Type B pancreatic cell (in vitro differentiated cells): Measurements from ENCODE around the gene CYP1A2. TPM values are rescaled to one million over a fixed set of nuclear protein-coding genes. Genes with fewer than 3 reads are reported as not detected.

ENCODE experiments used
- DNase-seq: peaks from one replicate; pipeline ENCODE4 v3.0.0; 2021; ENCODE audit warnings: mixed read lengths; ENCODE audit not compliant: unreplicated experiment; ENCODE audit errors: extremely low spot score
- H3K27ac Mint-ChIP-seq: 2 replicates; pipeline ENCODE4 v1.8.0; 2021; ENCODE audit warnings: mild to moderate bottlenecking, mixed read lengths
- H3K27me3 Mint-ChIP-seq: 2 replicates; pipeline ENCODE4 v1.8.0; 2021; ENCODE audit warnings: mixed read lengths
- H3K36me3 Mint-ChIP-seq: 2 replicates; pipeline ENCODE4 v1.8.0; 2021; ENCODE audit warnings: mixed read lengths
- H3K4me1 Mint-ChIP-seq: one replicate; pipeline ENCODE4 v1.8.0; 2021; ENCODE audit warnings: mixed read lengths; ENCODE audit not compliant: unreplicated experiment
- H3K4me3 Mint-ChIP-seq: 2 replicates; pipeline ENCODE4 v1.8.0; 2021; ENCODE audit warnings: mild to moderate bottlenecking, mixed read lengths
- H3K9me3 Mint-ChIP-seq: 2 replicates; pipeline ENCODE4 v1.8.0; 2021; ENCODE audit warnings: mixed read lengths
- CTCF ChIP-seq: fragments of 200-600 bp; sonication (generic); conservative IDR thresholded peaks from 2 replicates; pipeline ENCODE4 v1.5.0; 2021; ENCODE audit warnings: antibody characterized with exemption, mild to moderate bottlenecking
- long read RNA-seq: library from polyadenylated mRNA; unstranded; transcript quantifications from one replicate; pipeline ENCODE4 v2.0.0, GENCODE V29; 2020
- total RNA-seq: library from RNA; stranded (reverse); gene quantifications from 2 replicates; pipeline ENCODE4 v1.2.1, GENCODE V29; 2021; ENCODE audit warnings: low replicate concordance

Gene CYP1A2
- total RNA-seq: 1.6 TPM in 1 of 2 replicates, not detected in the other
- long read RNA-seq, partial matches to known transcripts: 1 of 1 reads
- long read RNA-seq, other reads (novel, unspliced or antisense): 0 of 1 reads

DNA sequence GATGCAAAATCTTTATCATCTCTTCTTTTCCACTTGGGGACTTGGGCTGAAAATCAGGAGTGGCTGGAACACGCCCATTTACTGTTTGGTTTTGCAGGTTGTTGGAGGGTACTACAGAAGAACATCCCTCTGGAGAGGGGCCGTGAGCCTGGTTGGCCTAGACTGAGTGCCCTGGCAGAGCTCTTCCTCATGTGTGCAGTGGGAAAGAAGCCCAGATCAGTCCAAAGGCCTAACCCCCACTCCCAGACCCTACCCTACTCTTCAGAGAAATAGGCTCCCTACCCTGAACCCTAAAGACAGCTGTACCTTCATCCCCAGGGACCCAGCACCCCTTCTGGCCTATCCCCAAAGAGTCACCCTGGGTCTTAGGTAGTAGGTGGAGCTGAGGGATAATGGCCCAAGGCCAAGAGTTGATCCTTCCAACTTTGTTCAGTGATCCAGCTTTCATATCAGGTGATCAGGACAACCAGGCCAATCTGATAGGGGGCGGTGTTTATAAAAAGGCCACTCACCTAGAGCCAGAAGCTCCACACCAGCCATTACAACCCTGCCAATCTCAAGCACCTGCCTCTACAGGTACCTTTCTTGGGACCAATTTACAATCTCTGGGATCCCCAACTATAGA is at the start of gene CYP1A2:
Gene CYP1A2 (plus strand): TSS at position 524 of the 625 bp plus-strand sequence. CDS start 894 bp downstream, outside the sequence.
- Mint-ChIP-seq H3K4me3 (no peak within 1 kb of the TSS), H3K4me1 (peaks cover 11% of the 10 kb centered on the region), H3K27ac (no peak within 1 kb of the TSS), H3K9me3 (no peaks in the 10 kb centered on the region), H3K27me3 (no peaks in the 10 kb centered on the region), H3K36me3 (no peaks in the 10 kb centered on the region)
- no peak for TF ChIP-seq CTCF
- DNase-seq: no peak

DNA sequence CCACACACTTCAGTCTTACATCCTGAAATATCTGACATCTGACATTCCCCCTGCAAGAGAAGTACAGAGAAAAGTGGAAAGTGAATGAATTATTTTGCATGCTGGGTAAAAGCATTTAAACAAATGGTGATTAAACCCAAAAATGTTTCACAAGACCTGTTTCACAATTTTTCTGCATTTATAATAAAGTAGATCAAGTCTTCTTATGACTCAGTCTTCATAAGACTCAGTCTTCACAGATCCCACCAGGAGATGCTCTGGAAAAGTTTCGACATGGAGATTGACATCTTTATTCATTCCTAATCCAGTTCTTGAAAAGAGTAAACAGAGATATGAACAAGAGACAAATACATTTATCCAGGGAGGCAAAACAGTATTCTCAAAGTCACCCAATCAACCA is 39.6 kb upstream of the CYP1A2 start:
- no peak for TF ChIP-seq CTCF
- H3K9me3 Mint-ChIP-seq: no peaks in the 10 kb centered on the region
- no peak overlapping the region for H3K27ac Mint-ChIP-seq
- no peak for DNase-seq
- H3K4me3 Mint-ChIP-seq: no peak overlapping the region
- no peaks in the 10 kb centered on the region for H3K4me1 Mint-ChIP-seq
- H3K36me3 Mint-ChIP-seq: no peaks in the 10 kb centered on the region
- H3K27me3 Mint-ChIP-seq: peaks cover 29% of the 10 kb centered on the region

DNA sequence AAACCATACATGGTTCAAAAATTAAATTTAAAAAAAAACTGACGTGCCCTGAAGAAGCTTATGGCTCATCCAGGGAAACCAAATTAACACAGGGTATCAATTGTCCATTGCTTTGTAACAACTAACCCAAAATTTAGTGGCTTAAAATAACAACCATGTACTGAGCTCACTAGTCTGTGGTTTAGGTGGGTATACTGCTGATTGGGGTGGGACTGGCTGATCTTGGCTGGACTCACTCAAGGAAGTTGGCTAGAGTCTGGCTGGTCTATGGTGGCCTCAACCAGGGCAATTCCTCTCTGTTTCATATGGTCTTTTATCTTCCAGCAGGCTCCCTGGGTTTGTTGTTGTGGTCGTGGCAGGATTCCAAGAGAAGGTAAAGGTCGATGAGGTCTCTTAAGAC is 38.8 kb upstream of the CYP1A2 start:
- no peaks in the 10 kb centered on the region for H3K9me3 Mint-ChIP-seq
- no peak overlapping the region for H3K27ac Mint-ChIP-seq
- no peak for TF ChIP-seq CTCF
- no peaks in the 10 kb centered on the region for H3K4me1 Mint-ChIP-seq
- DNase-seq: no peak
- no peak overlapping the region for H3K4me3 Mint-ChIP-seq
- no peaks in the 10 kb centered on the region for H3K36me3 Mint-ChIP-seq
- H3K27me3 Mint-ChIP-seq: peaks cover 29% of the 10 kb centered on the region

DNA sequence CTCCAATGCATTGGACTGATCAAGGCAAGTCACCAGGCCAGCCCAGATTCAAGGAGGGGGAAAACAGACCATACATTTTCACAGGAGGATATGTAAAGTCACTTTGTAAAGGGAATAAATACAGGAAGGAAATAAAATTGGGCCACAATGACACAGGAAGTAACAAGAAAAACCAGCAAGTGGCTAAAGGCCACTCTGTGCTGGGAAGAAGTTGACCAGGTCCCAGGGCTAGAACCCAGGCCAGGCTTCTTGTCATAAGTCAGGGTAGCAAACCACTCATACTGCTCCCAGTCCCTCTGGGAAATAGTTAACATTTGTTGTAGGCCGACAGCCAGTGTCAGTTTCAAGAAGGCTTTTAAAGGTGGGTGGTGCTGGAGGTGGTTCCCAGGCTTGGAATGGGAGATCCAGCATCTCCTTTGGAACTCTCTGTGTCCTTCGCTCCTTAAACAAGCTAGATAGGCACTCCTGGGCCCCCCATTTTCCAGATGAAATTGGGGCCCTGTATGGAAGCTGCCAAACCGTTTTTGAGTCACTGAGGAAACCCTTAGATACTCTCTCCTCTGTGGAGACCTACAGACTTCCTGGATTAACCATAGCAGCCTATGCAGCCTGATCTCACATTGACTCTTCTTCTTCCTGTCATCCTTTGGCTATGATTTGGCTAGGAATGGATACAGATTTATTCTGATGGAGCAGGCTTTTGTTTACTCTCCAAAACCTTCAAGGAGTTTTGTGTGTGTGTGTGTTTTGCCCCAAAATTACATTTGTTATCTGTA is 38.1 kb upstream of the CYP1A2 start:
- H3K9me3 Mint-ChIP-seq: no peaks in the 10 kb centered on the region
- H3K36me3 Mint-ChIP-seq: no peaks in the 10 kb centered on the region
- H3K27me3 Mint-ChIP-seq: peaks cover 26% of the 10 kb centered on the region
- H3K4me3 Mint-ChIP-seq: no peak overlapping the region
- DNase-seq: no peak
- no peaks in the 10 kb centered on the region for H3K4me1 Mint-ChIP-seq
- no peak overlapping the region for H3K27ac Mint-ChIP-seq
- no peak for TF ChIP-seq CTCF

GRCh38 chr15:74712311-74712710 is 36.3 kb upstream of the CYP1A2 start:
- H3K4me3 Mint-ChIP-seq: no peak overlapping the region
- DNase-seq: no peak
- no peak overlapping the region for H3K27ac Mint-ChIP-seq
- H3K4me1 Mint-ChIP-seq: no peaks in the 10 kb centered on the region
- no peaks in the 10 kb centered on the region for H3K36me3 Mint-ChIP-seq
- TF ChIP-seq CTCF: no peak
- no peaks in the 10 kb centered on the region for H3K9me3 Mint-ChIP-seq
- H3K27me3 Mint-ChIP-seq: peaks cover 16% of the 10 kb centered on the region
